ENCODE results near the gene SPTLC3. TPM values are rescaled to one million over a fixed set of nuclear protein-coding genes. Genes with fewer than 3 reads are reported as not detected.

The SPTLC3 gene
- total and polyA plus RNA-seq, 2 of the 13 experiments (the other 11 are each of a cell fraction or from before 2014, with no cell fraction given): 20.5 to 95.6 TPM

DNA sequence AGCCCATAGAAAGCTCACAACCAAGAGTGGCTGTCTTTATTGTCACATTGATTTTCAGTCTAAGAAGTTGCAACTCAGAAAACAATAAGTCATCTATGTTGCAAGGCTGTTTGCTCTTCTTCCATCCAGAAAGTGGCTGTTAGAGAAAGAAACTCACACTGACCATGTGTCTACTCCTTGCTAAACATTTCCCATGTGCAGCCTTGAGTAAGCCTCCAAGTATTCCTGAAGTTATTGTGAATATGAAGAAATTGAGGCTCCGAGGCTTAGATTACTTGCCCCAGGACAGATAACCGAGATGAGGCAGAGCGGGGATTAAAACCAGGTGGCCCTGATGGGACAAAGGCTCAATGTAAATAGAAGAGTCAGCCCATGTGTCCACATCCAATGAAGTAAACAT lies 105.0 kb downstream of the SPTLC3 start:
- H3K79me2 ChIP-seq (ENCODE audit: insufficient read depth, low read length): no peaks in the 10 kb centered on the region
- FAIRE-seq (no peak), ATAC-seq (no peak), DNase-seq (ENCODE audit: low spot score) (no peak)
- H3K4me3 ChIP-seq (replicated peaks in 1 of 3; ENCODE audit: insufficient read depth in 1 of 3, low read depth in 2 of 3, low read length in 3 of 3): no peak overlapping the region
- H3K27ac ChIP-seq (ENCODE audit: extremely low read length, insufficient read depth, low read length): no peak overlapping the region
- POLR2A ChIA-PET: no interaction called here
- H3K27me3 ChIP-seq (ENCODE audit: control insufficient read depth in 1 of 2, insufficient read depth in 2 of 2, low read length in 2 of 2): no peaks in the 10 kb centered on the region
- H3K4me1 ChIP-seq (ENCODE audit: insufficient read depth, low read length): peaks cover 9% of the 10 kb centered on the region; the same call in 1 of the 2 replicates
- no peak overlapping the region for H3K9ac ChIP-seq (ENCODE audit: insufficient read depth, low read depth, low read length)
- WGBS (ENCODE audit: low lambda C conversion rate): 93% methylated on average over 3 of the region's 3 CpGs
- CTCF ChIA-PET (ENCODE audit: low intra/inter-chr PET ratio, low total read pairs): no interaction called here
- H2AFZ ChIP-seq (ENCODE audit: low read length): no peak overlapping the region
- H3K9me3 ChIP-seq (ENCODE audit: low read length): no peaks in the 10 kb centered on the region
- intact Hi-C loops (cut with micrococcal nuclease; ENCODE audit: unreplicated experiment): loop anchor here (10.0 kb wide), 1 partner anchor 311 kb away; no protein-coding TSS in a partner anchor
- no TSS peak for BruUV-seq (replicated peaks)
- no peaks in the 10 kb centered on the region for H4K20me1 ChIP-seq (ENCODE audit: insufficient read depth, low read length)
- no peak overlapping the region for H3K4me2 ChIP-seq (ENCODE audit: low read depth, low read length)
- peaks cover 37 to 63% of the 10 kb centered on the region in 2 experiments for H3K36me3 ChIP-seq (replicated peaks in 1 of 2; ENCODE audit: control insufficient read depth in 1 of 2, insufficient read depth in 2 of 2, low read length in 2 of 2)
- in situ Hi-C loops (cut with HindIII; ENCODE audit: extremely low pct_ligation_motif_present, low pct_unique_long_range_greater_than_20kb): no loop called here
- TF ChIP-seq ZNF329 (CRISPR knock-in tag; IDR thresholded peaks at IDR 0.05; ENCODE audit: low read depth): no peak
- TF ChIP-seq MAZ (IDR thresholded peaks at IDR 0.05; ENCODE audit: borderline replicate concordance, low read depth, low read length): no peak
- no peak for TF ChIP-seq MAZ (CRISPR knock-in tag; IDR thresholded peaks at IDR 0.05; ENCODE audit: low read depth)
- TF ChIP-seq HNF4A (CRISPR knock-in tag; IDR thresholded peaks at IDR 0.05): no peak
- TF ChIP-seq ZNF333 (CRISPR knock-in tag; IDR thresholded peaks at IDR 0.05; ENCODE audit: borderline replicate concordance): no peak
- TF ChIP-seq ZNF292 (CRISPR knock-in tag; IDR thresholded peaks at IDR 0.05; ENCODE audit: borderline replicate concordance, low read depth): no peak
- TF ChIP-seq, protein P1, sequence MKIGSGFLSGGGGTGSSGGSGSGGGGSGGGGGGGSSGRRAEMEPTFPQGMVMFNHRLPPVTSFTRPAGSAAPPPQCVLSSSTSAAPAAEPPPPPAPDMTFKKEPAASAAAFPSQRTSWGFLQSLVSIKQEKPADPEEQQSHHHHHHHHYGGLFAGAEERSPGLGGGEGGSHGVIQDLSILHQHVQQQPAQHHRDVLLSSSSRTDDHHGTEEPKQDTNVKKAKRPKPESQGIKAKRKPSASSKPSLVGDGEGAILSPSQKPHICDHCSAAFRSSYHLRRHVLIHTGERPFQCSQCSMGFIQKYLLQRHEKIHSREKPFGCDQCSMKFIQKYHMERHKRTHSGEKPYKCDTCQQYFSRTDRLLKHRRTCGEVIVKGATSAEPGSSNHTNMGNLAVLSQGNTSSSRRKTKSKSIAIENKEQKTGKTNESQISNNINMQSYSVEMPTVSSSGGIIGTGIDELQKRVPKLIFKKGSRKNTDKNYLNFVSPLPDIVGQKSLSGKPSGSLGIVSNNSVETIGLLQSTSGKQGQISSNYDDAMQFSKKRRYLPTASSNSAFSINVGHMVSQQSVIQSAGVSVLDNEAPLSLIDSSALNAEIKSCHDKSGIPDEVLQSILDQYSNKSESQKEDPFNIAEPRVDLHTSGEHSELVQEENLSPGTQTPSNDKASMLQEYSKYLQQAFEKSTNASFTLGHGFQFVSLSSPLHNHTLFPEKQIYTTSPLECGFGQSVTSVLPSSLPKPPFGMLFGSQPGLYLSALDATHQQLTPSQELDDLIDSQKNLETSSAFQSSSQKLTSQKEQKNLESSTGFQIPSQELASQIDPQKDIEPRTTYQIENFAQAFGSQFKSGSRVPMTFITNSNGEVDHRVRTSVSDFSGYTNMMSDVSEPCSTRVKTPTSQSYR (CRISPR knock-in tag; IDR thresholded peaks at IDR 0.05; ENCODE audit: borderline replicate concordance): no peak
- no peak for TF ChIP-seq ZNF354B (CRISPR knock-in tag; IDR thresholded peaks at IDR 0.05)
- TF ChIP-seq, protein P2, sequence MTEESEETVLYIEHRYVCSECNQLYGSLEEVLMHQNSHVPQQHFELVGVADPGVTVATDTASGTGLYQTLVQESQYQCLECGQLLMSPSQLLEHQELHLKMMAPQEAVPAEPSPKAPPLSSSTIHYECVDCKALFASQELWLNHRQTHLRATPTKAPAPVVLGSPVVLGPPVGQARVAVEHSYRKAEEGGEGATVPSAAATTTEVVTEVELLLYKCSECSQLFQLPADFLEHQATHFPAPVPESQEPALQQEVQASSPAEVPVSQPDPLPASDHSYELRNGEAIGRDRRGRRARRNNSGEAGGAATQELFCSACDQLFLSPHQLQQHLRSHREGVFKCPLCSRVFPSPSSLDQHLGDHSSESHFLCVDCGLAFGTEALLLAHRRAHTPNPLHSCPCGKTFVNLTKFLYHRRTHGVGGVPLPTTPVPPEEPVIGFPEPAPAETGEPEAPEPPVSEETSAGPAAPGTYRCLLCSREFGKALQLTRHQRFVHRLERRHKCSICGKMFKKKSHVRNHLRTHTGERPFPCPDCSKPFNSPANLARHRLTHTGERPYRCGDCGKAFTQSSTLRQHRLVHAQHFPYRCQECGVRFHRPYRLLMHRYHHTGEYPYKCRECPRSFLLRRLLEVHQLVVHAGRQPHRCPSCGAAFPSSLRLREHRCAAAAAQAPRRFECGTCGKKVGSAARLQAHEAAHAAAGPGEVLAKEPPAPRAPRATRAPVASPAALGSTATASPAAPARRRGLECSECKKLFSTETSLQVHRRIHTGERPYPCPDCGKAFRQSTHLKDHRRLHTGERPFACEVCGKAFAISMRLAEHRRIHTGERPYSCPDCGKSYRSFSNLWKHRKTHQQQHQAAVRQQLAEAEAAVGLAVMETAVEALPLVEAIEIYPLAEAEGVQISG (CRISPR knock-in tag; IDR thresholded peaks at IDR 0.05): no peak
- TF ChIP-seq, protein P3, sequence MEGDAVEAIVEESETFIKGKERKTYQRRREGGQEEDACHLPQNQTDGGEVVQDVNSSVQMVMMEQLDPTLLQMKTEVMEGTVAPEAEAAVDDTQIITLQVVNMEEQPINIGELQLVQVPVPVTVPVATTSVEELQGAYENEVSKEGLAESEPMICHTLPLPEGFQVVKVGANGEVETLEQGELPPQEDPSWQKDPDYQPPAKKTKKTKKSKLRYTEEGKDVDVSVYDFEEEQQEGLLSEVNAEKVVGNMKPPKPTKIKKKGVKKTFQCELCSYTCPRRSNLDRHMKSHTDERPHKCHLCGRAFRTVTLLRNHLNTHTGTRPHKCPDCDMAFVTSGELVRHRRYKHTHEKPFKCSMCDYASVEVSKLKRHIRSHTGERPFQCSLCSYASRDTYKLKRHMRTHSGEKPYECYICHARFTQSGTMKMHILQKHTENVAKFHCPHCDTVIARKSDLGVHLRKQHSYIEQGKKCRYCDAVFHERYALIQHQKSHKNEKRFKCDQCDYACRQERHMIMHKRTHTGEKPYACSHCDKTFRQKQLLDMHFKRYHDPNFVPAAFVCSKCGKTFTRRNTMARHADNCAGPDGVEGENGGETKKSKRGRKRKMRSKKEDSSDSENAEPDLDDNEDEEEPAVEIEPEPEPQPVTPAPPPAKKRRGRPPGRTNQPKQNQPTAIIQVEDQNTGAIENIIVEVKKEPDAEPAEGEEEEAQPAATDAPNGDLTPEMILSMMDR (CRISPR knock-in tag; IDR thresholded peaks at IDR 0.05): no peak
- no peak for TF ChIP-seq NONO (IDR thresholded peaks at IDR 0.05)
- no peak for TF ChIP-seq NONO (CRISPR knock-in tag; conservative IDR thresholded peaks at IDR 0.05)
- TF ChIP-seq, protein P4, sequence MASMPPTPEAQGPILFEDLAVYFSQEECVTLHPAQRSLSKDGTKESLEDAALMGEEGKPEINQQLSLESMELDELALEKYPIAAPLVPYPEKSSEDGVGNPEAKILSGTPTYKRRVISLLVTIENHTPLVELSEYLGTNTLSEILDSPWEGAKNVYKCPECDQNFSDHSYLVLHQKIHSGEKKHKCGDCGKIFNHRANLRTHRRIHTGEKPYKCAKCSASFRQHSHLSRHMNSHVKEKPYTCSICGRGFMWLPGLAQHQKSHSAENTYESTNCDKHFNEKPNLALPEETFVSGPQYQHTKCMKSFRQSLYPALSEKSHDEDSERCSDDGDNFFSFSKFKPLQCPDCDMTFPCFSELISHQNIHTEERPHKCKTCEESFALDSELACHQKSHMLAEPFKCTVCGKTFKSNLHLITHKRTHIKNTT (CRISPR knock-in tag; IDR thresholded peaks at IDR 0.05): no peak
- no peak for TF ChIP-seq SMAD9 (CRISPR knock-in tag; IDR thresholded peaks at IDR 0.05)
- no peak for TF ChIP-seq ZSCAN9 (CRISPR knock-in tag; IDR thresholded peaks at IDR 0.05; ENCODE audit: borderline replicate concordance)
- TF ChIP-seq PHF8 (CRISPR knock-in tag; IDR thresholded peaks at IDR 0.05): no peak
- no peak for TF ChIP-seq SIN3B (IDR thresholded peaks at IDR 0.05; ENCODE audit: low read length)
